CD4-positive, alpha-beta T cell treated with Interleukin-2 at 100 ng/mL for 4 hours (primary cell): Measurements from ENCODE around the gene DUS2.
"Not testable (repeated sequence)": the region's sequence is repeated elsewhere in the genome, so short reads cannot be mapped to it uniquely, and the experiment has no call there.

Experiments used
- DNase-seq: peaks from one replicate; pipeline ENCODE4 v3.0.0-alpha.2; 2020; ENCODE audit warnings: low spot score

DUS2 gene

DNA sequence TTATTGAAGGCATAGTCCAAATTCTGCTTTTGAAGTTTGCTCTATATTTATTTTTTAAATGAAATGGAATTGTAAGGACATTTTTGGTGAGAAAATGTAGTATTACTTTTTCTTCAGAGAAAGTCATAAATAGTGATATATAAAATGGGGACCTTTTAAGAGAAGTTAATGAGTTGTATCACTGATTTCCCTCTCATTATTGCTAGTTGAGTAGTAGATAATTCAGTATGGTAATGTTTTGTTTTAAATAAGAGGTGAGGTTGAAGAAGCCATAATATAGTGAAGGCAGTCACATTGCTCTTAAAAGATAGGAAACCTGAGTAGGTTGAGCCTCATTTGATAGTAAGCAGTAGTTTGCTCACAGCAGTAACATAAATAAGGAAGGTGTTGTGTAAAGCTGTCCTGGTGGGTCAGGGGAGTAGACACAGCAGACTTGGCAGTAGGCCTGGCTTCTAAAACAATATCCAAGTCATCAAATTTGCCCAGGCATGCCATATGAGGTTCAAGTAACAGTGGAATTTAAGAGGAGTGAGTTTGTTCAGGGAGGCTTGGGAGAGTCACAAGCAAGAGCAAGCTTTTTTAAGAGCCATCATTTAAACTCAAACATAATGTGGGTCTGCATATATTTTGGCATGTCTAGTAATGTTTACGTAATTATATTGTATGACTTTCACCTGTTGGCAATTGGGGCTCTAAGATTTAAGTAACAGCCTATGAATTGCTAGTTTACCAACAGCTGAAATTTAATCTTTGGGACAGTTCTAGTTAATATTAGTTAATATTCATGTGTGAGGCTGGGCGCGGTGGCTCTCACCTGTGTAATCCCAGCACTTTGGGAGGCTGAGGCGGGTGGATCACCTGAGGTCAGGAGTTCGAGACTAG is 68.5 kb downstream of the DUS2 start:
- DNase-seq = no peak

DNA sequence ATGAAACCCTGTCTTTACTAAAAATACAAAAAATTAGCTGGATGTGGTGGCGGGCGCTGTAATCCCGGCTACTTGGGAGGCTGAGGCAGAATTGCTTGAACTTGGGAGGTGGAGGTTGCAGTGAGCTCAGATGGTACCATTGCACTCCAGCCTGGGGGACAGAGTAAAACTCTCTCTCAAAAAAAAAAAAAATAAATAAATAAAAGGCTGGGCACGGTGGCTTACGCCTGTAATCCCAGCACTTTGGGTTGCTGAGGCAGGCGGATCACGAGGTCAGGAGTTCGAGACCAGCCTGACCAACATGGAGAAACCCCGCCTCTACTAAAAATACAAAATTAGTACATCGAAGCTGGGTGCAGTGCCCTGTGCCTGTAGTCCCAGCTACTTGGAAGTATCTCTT is 69.2 kb downstream of the DUS2 start:
- DNase-seq = not testable (repeated sequence)

DNA sequence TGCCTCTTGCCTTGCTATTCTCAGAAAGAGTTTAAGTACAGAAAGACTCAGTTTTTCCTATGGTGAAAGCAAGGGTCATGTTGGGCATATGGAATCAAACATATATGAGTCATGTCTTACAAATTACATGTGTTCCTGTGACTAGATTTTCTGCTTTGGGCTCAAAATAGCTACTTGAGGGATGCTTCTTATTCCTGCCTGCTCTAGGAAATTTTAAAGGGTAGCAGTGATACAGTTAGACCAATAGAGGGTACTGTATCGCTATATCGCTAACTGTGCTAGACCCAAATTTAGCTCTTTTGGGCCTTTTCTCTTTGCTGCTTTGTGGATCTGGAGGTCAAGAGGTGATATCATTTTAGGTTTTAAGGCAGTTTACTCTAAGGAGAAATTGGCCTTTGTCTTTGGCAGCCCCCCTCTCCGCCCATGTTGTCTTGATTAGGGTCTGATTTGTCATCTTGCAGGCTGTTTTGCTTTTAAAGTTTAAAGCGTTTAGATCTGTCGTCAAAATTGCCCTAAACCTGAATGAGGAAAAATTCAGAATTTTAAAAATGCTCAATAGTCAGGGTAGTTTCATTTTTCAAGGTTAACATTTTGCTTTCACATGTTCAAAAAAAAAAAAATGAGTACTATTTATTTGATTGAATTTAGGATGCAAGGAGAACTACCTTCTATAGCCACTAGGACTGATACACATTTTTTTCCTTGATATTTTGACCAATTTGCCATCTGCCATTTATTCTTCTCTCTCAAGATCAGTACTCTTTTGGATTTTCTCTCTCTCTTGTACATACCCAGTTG is 70.9 kb downstream of the DUS2 start:
- DNase-seq = peak; percentile 44

DNA sequence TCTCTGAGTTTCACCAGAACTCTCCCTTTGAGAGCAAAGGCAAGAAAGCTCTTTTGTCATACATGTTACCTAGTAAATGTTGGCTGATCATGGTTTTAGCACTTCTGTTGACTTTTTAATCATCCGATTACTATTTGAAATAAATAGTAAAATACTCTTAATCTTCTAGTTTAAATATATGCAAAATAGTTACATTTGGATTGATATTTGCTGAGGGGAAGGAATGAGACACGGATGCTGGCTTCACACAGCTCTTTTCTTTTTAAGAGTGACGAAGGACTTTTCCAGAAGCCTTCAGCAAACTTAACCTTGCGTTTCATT is 71.5 kb downstream of the DUS2 start:
- no peak for DNase-seq

DNA sequence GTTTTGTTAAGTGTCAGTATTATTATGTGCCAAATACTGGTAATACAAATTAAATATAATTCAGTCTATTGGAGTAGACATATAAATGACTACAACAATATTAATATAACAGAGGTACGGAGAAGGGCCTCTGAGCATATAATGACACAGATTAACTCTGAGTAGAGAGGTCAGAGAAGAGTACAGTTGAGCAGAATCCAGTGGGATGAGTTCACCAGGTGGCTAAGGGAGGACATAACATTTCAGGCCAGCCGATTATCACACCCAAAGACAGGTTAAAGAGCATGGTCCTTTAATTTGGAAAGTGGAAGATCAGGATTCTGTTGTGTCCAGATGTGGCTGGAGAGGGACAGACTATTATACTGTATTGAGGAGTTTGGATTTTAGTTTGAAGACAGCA is 73.4 kb downstream of the DUS2 start:
- no peak for DNase-seq

DNA sequence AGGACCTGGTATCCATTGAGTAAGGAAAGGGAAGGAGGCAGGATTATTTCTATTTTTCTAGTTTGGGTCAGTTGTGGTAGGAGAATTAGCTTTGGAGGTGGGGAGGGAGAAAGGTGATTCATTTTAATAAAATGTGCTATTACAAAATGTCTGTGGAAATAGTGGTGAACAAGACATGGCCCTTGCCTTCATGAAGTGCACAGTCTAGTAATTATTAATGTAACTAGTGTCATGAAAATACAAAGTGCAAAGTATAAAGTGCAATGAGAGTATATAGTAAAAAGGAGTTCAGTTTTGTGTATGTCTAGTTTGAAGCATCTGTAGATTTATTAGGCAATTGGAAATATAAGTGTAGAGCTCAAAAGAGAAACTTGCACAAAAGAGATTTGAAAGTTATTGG is 74.0 kb downstream of the DUS2 start:
- DNase-seq = no peak

DNA sequence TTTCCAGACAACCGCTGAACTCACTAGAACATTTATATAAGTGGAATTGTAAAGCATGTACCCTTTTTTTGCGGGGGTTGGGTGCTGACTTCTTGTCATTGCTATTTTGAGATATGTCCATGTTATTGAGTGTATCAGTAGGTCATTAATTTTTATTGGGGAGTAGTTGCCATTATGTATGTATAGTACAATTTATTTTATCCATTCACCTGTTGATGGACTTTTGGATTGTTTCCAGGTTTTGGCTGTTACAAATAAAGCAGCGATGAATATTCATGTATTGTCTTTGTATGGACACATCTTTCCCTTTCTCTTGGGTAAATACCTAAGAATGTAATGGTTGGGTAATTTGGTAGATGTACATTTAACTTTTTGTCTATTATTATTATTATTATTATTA is 74.8 kb downstream of the DUS2 start:
- no peak for DNase-seq

DNA sequence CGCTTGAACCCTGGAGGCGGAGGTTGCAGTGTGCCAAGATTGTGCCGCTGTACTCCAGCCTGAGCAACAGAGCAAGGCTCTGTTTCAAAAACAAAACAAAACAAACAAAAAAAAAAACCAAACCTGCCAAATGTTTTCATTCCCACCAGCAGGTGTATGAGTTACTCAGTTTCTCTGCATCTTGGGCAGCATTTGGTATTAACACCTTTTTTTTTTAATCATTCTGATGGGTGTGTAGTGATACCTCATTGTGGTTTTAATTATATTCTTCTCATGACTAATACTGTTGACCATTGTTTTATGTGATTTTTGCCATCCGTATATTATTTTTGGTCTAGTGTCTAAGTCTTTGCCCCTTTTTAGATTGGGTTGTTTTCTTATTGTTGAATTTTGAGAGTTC is 77.4 kb downstream of the DUS2 start:
- no peak for DNase-seq

DNA sequence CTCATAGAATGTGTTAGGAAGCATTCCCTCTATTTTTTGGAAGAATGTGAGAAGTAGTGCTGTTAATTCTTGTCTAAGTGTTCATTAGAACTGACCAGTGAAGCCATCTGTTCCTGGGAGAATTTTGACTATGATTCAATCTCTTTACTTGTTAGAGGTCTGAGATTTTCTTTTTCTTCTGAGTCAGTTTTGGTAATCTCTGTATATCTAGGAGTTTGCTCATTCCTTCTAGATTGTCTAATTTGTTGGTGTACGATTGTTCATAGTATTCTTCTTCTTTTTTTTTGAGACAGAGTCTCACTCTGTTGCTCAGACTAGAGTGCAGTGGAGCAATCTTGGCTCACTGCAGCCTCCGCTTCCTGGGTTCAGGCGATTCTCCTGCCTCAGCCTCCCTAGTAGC is 82.5 kb downstream of the DUS2 start:
- no peak for DNase-seq

DNA sequence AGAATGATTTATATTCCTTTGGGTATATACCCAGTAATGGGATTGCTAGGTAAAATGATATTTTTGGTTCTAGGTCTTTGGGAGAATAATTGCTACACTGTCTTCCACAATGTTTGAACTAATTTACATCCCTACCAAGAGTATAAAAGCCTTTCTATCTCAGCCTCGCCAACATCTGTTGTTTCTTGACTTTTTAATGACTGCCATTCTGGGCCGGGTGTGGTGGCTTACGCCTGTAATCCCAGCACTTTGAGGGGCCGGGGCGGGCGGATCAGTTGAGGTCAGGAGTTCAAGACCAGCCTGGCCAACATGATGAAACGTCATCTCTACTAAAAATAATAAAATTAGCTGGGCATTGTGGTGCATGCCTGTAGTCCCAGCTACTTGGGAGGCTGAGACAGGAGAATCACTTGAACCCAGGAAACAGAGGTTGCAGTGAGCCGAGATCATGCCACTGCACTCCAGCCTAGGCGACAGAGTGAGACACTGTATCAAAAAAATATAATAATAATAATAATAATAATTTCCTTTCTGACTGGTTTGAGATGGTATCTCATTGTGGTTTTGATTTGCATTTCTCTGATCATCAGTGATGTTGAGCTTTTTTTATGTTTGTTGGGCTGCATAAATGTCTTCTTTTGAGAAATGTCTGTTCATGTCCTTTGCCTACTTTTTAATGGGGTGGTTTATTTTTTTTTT is 84.3 kb downstream of the DUS2 start:
- not testable (repeated sequence) for DNase-seq

DNA sequence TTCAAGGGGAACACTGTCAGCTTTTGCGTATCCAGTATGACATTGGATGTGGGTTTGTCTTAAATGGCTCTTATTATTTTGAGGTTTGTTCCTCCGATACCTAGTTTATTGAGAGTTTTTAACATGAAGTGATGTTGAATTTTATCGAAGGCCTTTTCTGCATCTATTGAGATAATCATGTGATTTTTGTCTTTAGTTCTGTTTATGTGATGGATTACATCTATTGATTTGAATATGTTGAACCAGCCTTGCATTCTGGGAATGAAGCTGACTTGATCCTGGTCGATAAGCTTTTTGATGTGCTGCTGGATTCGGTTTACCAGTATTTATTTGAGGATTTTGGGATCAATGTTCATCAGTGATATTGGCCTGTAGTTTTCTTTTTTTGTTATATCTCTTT is 86.1 kb downstream of the DUS2 start:
- not testable (repeated sequence) for DNase-seq

DNA sequence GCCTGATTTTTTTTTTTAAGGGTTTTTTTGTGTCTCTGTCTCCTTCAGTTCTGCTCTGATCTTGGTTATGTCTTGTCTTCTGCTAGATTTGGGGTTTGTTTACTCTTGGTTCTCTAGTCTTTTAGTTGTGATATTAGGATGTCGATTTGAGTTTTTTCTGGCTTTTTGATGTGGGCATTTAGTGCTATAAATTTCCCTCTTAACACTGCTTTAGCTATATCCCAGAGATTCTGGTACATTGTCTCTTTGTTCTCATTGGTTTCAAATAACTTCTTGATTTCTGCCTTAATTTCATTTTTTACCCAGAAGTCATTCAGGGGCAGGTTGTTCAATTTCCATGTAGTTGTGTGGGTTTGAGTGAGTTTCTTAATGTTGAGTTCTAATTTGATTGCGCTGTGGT is 87.5 kb downstream of the DUS2 start:
- DNase-seq = not testable (repeated sequence)

DNA sequence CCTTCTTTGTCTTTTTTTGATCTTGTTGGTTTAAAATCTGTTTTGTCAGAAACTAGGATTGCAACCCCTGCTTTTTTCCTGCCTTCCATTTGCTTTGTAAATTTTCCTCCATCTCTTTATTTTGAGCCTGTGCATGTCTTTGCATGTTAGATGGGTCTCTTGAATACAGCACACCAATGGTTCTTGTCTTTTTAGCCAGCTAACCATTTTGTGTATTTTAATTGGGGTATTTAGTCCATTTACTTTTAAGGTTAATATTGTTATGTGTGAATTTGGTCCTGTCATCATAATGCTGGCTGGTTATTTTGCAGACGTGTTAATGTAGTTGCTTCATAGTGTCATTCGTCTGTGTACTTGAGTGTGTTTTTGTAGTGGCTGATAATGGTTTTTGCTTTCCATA is 88.3 kb downstream of the DUS2 start:
- no peak for DNase-seq

DNA sequence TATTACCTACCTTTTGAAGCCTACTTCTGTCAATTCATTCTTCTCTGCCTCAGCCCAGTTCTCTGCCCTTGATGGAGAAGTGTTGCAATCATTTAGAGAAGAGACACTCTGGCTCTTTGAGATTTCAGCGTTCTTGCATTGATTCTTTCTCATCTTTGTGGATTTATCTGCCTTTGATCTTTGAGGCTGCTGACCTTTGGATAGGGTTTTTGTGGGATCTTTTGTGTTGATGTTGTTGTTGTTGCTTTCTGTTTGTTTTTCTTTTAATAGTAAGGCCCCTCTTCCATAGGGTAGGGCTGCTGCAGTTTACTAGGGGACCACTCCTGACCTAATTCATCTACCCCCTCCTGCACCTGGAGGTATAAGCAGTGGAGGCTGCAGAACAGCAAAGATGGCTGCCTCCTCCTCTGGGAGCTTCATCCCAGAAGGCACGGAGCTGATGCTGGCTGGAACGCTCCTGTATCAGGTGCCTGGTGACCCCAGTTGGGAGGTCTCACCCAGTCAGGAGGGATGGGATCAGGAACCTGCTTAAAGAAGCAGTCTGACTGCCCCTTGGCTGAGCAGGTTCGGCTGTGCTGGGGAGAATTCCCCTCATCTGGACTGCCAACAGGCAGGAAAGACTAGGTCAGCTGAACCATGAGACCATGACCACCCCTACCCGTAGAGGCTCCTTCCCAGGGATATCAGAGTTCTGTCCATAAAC is 90.1 kb downstream of the DUS2 start:
- DNase-seq = no peak

DNA sequence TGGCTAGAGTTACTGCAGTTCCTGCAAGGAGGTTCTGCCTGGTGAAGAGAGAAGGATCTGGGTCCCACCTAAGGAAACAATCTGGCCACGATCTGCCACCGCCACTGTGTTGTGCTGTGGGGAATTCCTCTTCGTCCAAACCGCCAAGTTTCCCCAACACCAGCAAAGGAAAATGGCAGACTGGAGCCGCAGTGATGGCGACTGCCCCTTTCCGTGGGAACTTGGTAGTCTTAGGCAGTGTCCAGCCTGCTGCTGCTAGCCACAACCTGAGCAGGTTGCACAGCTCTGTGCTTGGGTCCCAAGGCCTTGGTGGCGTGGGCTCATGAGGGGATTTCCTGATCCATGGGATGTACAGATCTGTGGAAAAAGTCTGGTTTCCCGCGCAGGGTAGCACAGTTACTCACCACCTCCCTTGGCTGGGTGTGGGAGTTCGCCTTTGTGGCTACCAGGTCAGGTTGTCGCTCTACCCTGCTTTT is 90.7 kb downstream of the DUS2 start:
- DNase-seq = no peak

DNA sequence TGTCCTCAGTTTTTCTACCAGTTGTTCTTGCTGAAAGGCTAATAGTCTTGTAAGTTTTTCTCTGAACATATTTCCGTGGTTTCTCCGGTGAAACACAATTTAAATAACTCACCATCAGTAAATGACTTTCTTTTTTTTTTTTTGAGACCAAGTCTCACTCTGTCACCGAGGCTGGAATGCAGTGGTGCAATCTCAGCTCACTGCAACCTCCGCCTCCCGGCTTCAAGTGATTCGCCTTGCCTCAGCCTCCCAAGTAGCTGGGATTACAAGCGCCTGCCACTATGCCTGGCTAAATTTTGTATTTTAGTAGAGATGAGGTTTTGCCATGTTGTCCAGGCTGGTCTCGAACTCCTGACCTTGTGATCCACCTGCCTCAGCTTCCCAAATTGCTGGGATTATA is 91.9 kb downstream of the DUS2 start:
- not testable (repeated sequence) for DNase-seq

DNA sequence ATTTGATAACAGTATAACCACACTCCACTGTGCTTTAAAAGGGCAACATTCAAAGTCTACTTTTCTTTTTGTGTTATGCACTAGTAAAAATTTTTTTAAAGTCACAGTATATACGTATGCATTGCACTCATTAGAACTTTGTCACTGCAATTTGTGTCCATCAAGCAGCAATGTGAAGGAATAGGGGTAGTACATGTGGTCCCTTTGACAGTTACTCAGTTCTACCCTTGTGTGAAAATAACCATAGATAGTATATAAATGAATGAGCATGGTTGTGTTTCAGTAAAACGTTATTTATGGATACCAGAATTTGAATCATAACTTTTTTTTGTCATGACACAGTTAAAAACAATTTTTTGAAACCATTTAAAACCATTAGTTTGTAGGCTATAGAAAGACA is 92.8 kb downstream of the DUS2 start:
- no peak for DNase-seq

DNA sequence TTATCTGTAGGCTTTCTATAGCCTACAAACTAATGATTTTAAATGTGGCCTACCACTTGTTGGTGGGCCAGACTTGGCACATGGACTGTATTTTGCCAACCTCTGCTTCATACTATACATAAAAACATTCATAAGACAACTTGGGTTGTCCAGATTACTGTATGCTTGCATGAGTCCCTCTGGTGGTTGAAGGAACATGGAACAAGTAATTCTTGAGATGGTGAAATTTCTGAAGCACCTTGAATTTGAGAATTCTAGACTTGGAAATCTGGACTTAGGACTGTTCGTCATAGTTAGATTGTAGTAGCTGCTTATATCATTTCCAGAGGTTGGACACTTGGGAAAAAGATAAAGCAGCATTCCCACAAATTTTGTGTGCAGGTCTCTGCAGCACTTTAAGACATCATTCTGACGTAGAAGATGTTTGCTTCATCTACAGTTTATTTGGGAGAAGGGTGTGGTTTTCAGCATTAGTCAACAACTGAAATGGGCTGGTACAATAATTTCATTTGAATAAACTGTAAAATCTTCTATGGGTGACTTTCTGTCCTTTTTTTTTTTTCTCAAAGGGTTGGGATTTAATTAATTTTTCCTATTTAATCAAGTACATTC is 93.3 kb downstream of the DUS2 start:
- DNase-seq = peak; percentile 58

DNA sequence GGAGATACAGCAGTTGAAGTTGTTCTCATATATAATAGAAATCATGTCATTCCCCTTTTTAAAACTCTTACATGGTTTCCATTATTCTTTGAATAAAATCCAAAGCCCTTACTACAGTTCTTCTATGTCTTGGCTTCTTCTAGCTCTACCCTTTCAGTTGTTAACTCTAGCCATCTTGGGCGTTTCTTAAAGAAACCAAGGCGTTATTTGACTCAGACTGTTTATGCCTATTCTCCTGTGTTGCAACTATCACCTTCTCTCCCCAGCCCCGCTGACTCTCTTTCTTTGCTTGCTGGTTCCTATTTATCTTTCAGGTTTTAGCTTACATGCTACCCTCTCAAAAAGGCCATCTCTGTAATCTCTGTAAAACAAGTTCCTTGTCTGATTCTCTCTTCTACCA is 94.8 kb downstream of the DUS2 start:
- no peak for DNase-seq

DNA sequence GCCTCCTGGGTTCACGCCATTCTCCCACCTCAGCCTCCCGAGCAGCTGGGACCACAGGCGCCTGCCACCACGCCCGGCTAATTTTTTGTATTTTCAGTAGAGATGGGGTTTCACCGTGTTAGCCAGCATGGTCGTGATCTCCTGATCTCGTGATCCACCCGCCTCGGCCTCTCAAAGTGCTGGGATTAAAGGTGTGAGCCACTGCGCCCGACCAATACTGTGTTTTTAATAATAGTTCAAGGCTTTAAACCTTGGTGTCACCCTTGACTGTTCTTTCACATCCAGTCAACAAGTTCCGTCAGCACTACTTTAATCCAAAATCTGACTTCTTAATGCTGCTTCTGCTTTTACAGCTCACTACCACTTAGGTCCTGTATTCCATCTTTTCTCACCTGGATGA is 95.9 kb downstream of the DUS2 start:
- not testable (repeated sequence) for DNase-seq

DNA sequence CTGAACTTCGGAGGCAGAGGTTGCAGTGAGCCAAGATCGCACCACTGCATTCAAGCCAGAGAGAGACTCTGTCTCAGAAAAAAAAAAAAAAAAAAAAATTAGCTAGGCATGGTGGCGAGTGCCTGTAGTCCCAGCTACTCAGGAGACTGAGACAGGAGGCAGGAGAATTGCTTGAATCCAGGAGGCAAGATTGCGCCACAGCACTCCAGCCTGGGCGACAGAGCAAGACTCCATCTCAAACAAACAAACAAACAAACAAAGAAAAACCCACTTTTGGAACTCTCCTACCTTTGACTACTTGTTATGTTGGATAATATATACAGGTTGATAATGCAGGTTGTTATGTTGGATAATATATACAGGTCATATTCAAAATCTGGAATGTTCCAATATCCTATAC is 97.4 kb downstream of the DUS2 start:
- not testable (repeated sequence) for DNase-seq

DNA sequence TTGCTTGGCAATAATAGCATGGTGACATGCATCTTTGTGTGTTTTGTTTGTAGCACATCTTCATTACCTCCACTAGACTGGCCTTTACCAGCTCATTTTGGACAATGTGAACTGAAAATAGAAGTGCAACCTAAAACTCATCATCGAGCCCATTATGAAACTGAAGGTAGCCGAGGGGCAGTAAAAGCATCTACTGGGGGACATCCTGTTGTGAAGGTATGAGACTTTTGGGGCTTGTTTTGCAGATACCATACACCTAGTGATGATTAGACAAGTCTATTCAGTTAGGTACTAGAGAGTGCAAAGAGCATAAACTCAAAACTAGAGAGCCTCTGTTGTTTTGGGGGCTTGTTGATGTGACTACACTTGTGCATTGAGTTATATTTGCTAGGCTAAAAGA is 103.3 kb downstream of the DUS2 start:
- DNase-seq = no peak
